B cell (primary cell): ENCODE data around the gene WT1. TPM values are rescaled to one million over a fixed set of nuclear protein-coding genes. Genes with fewer than 3 reads are reported as not detected.

ENCODE experiments used
- ATAC-seq: fragments of 200-7000 bp; cut with Tn5 transposase; one replicate; pipeline ENCODE4 v1.10.0; 2021; ENCODE audit warnings: low read depth, mild to moderate bottlenecking, moderate number of reproducible peaks, moderate library complexity
- CTCF ChIA-PET: fragments of 350-600 bp; sonication (Branson Sonifier 250); formaldehyde crosslinking; loops from one replicate; lab custom pipeline; 2021; ENCODE audit warnings: antibody characterized with exemption, inconsistent platforms; lab: Charles Lee
- POLR2A ChIA-PET: fragments of 350-600 bp; sonication (Branson Sonifier 250); formaldehyde crosslinking; loops from one replicate; lab custom pipeline; 2021; ENCODE audit warnings: antibody characterized with exemption; lab: Charles Lee
- DNase-seq: peaks from one replicate; pipeline ENCODE4 v3.0.0; 2013
- H2AFZ ChIP-seq: 2 replicates; pipeline ENCODE4 v1.6.1; 2012; ENCODE audit warnings: mild to moderate bottlenecking, low read depth, low read length; ENCODE audit not compliant: insufficient read depth, poor library complexity, severe bottlenecking
- H3K27ac ChIP-seq, 2 donors: 1 replicate in 1 of 2; 2 replicates in 1 of 2; pipeline ENCODE4 v1.5.1; 2012 to 2013; ENCODE audit warnings: low read length in 2 of 2, mild to moderate bottlenecking in 2 of 2, moderate library complexity in 1 of 2
- H3K27me3 ChIP-seq, 4 experiments: fragments of 200-600 bp in 1 of 4; sonication (generic) in 1 of 4; replicated peaks in 1 of 4; 1 replicate in 2 of 4; 2 replicates in 2 of 4; pipeline versions ENCODE4 v1.6.1 to v1.7.0; 2013 to 2016; ENCODE audit warnings: low read length in 3 of 4, mild to moderate bottlenecking in 2 of 4, mixed read lengths in 1 of 4, moderate library complexity in 1 of 4; ENCODE audit not compliant: insufficient read depth in 4 of 4, control insufficient read depth in 3 of 4; ENCODE audit errors: control extremely low read depth in 1 of 4
- H3K36me3 ChIP-seq, 2 experiments: replicated peaks in 1 of 2; 1 replicate in 1 of 2; 2 replicates in 1 of 2; pipeline versions ENCODE4 v1.6.1 to v1.7.1; 2013; ENCODE audit warnings: low read length in 1 of 2; ENCODE audit not compliant: insufficient read depth in 2 of 2, control insufficient read depth in 1 of 2; ENCODE audit errors: control extremely low read depth in 1 of 2, extremely low read depth in 1 of 2
- H3K4me1 ChIP-seq, 2 donors: fragments of 200-600 bp in 1 of 2; sonication (generic) in 1 of 2; 1 replicate in 1 of 2; 2 replicates in 1 of 2; pipeline versions ENCODE4 v1.5.1 to v1.6.1; 2013 to 2017; ENCODE audit warnings: low read length in 2 of 2; ENCODE audit not compliant: control insufficient read depth in 2 of 2, insufficient read depth in 2 of 2
- H3K4me2 ChIP-seq: replicated peaks from 2 replicates; pipeline ENCODE3; 2012; ENCODE audit warnings: mild to moderate bottlenecking, low read depth, low read length; ENCODE audit not compliant: poor library complexity, severe bottlenecking
- H3K4me3 ChIP-seq, 5 experiments: fragments of 200-600 bp in 1 of 5; sonication (generic) in 1 of 5; 1 replicate in 3 of 5; 2 replicates in 2 of 5; pipeline versions ENCODE4 v1.5.1 to v1.7.0; 2011 to 2016; ENCODE audit warnings: low read length in 4 of 5, mild to moderate bottlenecking in 4 of 5, low read depth in 2 of 5, control low read depth in 1 of 5, moderate library complexity in 1 of 5; ENCODE audit not compliant: insufficient read depth in 1 of 5; ENCODE audit errors: control extremely low read depth in 1 of 5, extremely low read depth in 1 of 5
- H3K79me2 ChIP-seq: fragments of 200-600 bp; sonication (generic); one replicate; pipeline ENCODE4 v1.6.0; 2016; ENCODE audit warnings: low read length; ENCODE audit not compliant: control insufficient read depth, insufficient read depth
- H3K9ac ChIP-seq: fragments of 200-600 bp; sonication (generic); 2 replicates; pipeline ENCODE4 v1.6.1; 2017; ENCODE audit warnings: mild to moderate bottlenecking, low read length, moderate library complexity
- H3K9me3 ChIP-seq, 3 donors: one replicate each; pipeline versions ENCODE4 v1.6.1 to v1.7.1; 2013; ENCODE audit warnings: low read length in 2 of 3; ENCODE audit not compliant: control insufficient read depth in 2 of 3, insufficient read depth in 1 of 3; ENCODE audit errors: control extremely low read depth in 1 of 3
- H4K20me1 ChIP-seq: 2 replicates; pipeline ENCODE4 v1.6.0; 2012; ENCODE audit warnings: mild to moderate bottlenecking, low read length; ENCODE audit not compliant: insufficient read depth, control insufficient read depth, poor library complexity, severe bottlenecking
- H3K27ac Mint-ChIP-seq: one replicate; pipeline ENCODE4 v1.8.0; 2021; ENCODE audit warnings: mixed read lengths
- H3K27me3 Mint-ChIP-seq: one replicate; pipeline ENCODE4 v1.8.0; 2021; ENCODE audit warnings: mixed read lengths
- H3K4me1 Mint-ChIP-seq: one replicate; pipeline ENCODE4 v1.8.0; 2021; ENCODE audit warnings: mixed read lengths
- H3K4me3 Mint-ChIP-seq: one replicate; pipeline ENCODE4 v1.8.0; 2021; ENCODE audit warnings: mixed read lengths
- H3K9me3 Mint-ChIP-seq: one replicate; pipeline ENCODE4 v1.8.0; 2022; ENCODE audit warnings: mixed read lengths; ENCODE audit not compliant: insufficient read depth
- CTCF ChIP-seq: fragments of 200-600 bp; IDR thresholded peaks from one replicate; pipeline ENCODE4 v1.8.0; 2022; ENCODE audit warnings: antibody characterized with exemption, mild to moderate bottlenecking
- EZH2 ChIP-seq: IDR thresholded peaks from 2 replicates; pipeline ENCODE4 v1.6.1; 2012; ENCODE audit warnings: borderline replicate concordance, low read depth, mild to moderate bottlenecking, moderate library complexity, low read length; ENCODE audit not compliant: insufficient read depth, poor library complexity, severe bottlenecking
- WGBS: methylation state at CpG from one replicate; pipeline ENCODE4 v1.1.5; 2013; ENCODE audit warnings: missing lambda C conversion rate; ENCODE audit not compliant: insufficient coverage; 5-methylcytosine and 5-hydroxymethylcytosine counted together
- intact Hi-C: fragments of 100-400 bp; cut with micrococcal nuclease; formaldehyde crosslinking; loops from one replicate; pipeline ENCODE4 v1.10.0; 2022
- polyA plus RNA-seq: library from polyadenylated mRNA; depleted of rRNA; stranded (reverse); fragments of >200 nt; gene quantifications from 2 replicates; pipeline ENCODE4 v1.2.3, GENCODE V29; 2012
- total RNA-seq, 2 donors: library from RNA; stranded (reverse); fragments of 120-200 nt in 1 of 2; gene quantifications; 1 replicate in 1 of 2; 2 replicates in 1 of 2; pipeline versions ENCODE4 v1.2.3 to v1.2.4, GENCODE V29; 2013 to 2022

The WT1 gene
- total and polyA plus RNA-seq, 2 donors (not counting 1 experiment from before 2014, with no cell fraction given): not detected

DNA sequence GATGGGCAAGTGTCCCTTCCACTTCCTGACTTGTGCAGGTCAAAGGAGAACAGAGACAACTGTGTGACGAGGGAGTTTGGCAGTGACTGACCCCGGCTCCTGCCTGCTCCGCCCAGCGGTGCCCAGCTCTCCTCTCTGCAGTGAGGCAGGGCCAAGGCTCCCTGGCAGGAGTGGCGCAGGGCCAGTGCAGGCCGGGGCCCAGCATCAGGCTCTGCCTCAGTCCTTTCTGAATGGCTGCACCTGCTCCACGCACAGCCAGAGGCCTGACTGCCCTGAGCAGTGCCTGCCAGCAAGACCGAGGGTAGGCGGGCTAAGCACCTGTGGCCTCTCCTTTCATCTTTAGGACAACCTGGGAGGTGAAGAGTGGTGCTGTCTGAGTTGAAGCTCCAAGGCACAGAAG is 54.2 kb downstream of the WT1 start:
- Histone ChIP-seq H3K4me3 (no peak overlapping the region), H3K27ac (no peak overlapping the region), H3K27me3 (no peaks in the 10 kb centered on the region), H3K36me3 (no peaks in the 10 kb centered on the region), H3K4me2 (no peak overlapping the region), H3K79me2 (no peaks in the 10 kb centered on the region), H3K9me3 (no peaks in the 10 kb centered on the region), H3K4me1 (no peaks in the 10 kb centered on the region), H3K9ac (no peak overlapping the region), H2AFZ (no peak overlapping the region), H4K20me1 (no peaks in the 10 kb centered on the region)
- DNase-seq: no peak
- Mint-ChIP-seq H3K4me1 (no peaks in the 10 kb centered on the region), H3K27ac (no peak overlapping the region), H3K27me3 (peaks cover 17% of the 10 kb centered on the region), H3K9me3 (no peaks in the 10 kb centered on the region), H3K4me3 (no peak overlapping the region)
- no peak for ATAC-seq
- no peak for TF ChIP-seq EZH2
- 92% methylated on average over 9 of the region's 9 CpGs for WGBS
- intact Hi-C loops: no loop called here
- POLR2A ChIA-PET: no interaction called here
- CTCF ChIA-PET: no interaction called here

DNA sequence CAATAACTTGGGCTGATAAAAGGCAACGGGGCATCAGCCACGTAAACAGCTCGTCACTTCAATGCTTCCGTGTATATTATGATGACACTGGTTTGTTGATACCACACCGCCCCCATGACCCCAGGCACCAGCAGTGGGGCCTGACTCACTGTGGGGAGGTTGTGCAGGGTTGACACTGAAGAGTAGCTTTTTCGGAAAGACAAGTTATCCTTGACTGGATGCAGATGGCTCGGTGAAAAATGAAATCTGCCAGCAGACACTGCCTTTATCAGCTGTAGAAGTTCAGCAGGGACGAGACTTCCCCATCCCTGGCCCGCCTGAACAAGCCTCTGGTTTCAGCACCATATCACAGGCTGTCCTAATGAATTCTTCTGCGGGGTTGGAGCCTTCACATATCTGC is 55.6 kb downstream of the WT1 start:
- H3K4me1 ChIP-seq: no peaks in the 10 kb centered on the region
- no peak overlapping the region for H3K27ac ChIP-seq
- no peak overlapping the region for H3K9ac ChIP-seq
- ATAC-seq (no peak), DNase-seq (no peak)
- Mint-ChIP-seq H3K4me1 (no peaks in the 10 kb centered on the region), H3K9me3 (no peaks in the 10 kb centered on the region), H3K27ac (no peak overlapping the region), H3K4me3 (no peak overlapping the region), H3K27me3 (peaks cover 15% of the 10 kb centered on the region)
- intact Hi-C loops: no loop called here
- no peaks in the 10 kb centered on the region for H3K27me3 ChIP-seq
- WGBS: 89% methylated on average over 10 of the region's 10 CpGs
- no peak overlapping the region for H2AFZ ChIP-seq
- ChIA-PET CTCF (no interaction called here), POLR2A (no interaction called here)
- peaks cover 0 to under 1% (median 0%) of the 10 kb centered on the region in 3 donors for H3K9me3 ChIP-seq
- no peak overlapping the region for H3K4me2 ChIP-seq
- no peaks in the 10 kb centered on the region for H4K20me1 ChIP-seq
- H3K79me2 ChIP-seq: no peaks in the 10 kb centered on the region
- no peak overlapping the region for H3K4me3 ChIP-seq
- H3K36me3 ChIP-seq: no peaks in the 10 kb centered on the region
- TF ChIP-seq CTCF: no peak
- no peak for TF ChIP-seq EZH2
